Activated T-cell treated with anti-CD3 and anti-CD28 coated beads, Interleukin-2, amount 50 U/mL, for 24 hours (primary cell): ENCODE measurements around the gene ZDHHC3.
"Not testable (repeated sequence)": the region's sequence is repeated elsewhere in the genome, so short reads cannot be mapped to it uniquely, and the experiment has no call there.

ENCODE experiments used
- DNase-seq: peaks from one replicate; pipeline ENCODE4 v3.0.0-alpha.2; 2020
- H3K27ac Mint-ChIP-seq: 2 replicates; pipeline ENCODE4 v1.8.0; 2020; ENCODE audit warnings: mild to moderate bottlenecking, mixed read lengths
- H3K27me3 Mint-ChIP-seq: 2 replicates; pipeline ENCODE4 v1.8.0; 2020; ENCODE audit warnings: mixed read lengths
- H3K36me3 Mint-ChIP-seq: 2 replicates; pipeline ENCODE4 v1.8.0; 2020; ENCODE audit warnings: low read depth, mixed read lengths
- H3K4me1 Mint-ChIP-seq: 2 replicates; pipeline ENCODE4 v1.8.0; 2020; ENCODE audit warnings: low read depth, mixed read lengths
- H3K4me3 Mint-ChIP-seq: 2 replicates; pipeline ENCODE4 v1.8.0; 2020; ENCODE audit warnings: mild to moderate bottlenecking, moderate library complexity, mixed read lengths
- H3K9me3 Mint-ChIP-seq: 2 replicates; pipeline ENCODE4 v1.8.0; 2020; ENCODE audit warnings: mixed read lengths

The ZDHHC3 gene

DNA sequence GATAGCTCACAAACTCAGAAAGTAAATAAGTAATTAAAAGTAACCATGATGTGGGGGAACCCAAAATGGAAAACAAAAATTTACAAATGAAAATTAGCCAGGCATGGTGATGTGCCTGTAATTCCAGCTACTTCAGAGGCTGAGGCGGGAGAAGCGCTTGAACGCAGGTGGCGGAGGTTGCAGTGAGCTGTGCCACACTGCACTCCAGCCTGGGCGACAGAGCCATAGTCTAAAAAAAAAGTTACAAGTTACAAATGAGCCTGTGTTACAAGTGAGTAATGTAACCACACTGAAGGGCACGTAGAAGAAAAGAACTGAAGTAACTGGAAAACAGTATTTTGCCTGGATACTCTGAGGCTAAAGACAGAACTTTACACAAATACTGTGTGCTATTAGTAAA, 11.4 kb upstream of the ZDHHC3 start:
- Mint-ChIP-seq H3K36me3 (peaks cover 78% of the 10 kb centered on the region), H3K27ac (no peak overlapping the region), H3K4me3 (no peak overlapping the region), H3K4me1 (peaks cover 72% of the 10 kb centered on the region), H3K27me3 (no peaks in the 10 kb centered on the region), H3K9me3 (no peaks in the 10 kb centered on the region)
- no peak for DNase-seq

DNA sequence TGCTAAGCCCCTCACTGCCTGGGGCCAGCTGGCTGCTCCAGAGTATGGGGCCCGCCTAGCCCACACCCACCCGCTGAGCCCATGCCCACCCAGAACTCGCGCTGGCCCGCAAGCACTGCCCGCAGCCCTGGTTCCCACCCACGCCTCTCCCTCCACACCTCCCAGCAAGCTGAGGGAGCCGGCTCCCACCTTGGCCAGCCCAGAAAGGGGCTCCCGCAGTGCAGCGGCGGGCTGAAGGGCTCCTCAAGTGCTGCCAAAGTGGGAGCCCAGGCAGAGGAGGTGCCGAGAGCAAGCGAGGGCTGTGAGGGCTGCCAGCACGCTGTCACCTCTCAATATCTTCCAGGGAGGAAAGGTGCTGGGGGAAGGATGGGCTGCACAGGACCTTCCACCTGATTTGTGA, 10.4 kb upstream of the ZDHHC3 start:
- H3K27ac Mint-ChIP-seq, result not testable (repeated sequence)

DNA sequence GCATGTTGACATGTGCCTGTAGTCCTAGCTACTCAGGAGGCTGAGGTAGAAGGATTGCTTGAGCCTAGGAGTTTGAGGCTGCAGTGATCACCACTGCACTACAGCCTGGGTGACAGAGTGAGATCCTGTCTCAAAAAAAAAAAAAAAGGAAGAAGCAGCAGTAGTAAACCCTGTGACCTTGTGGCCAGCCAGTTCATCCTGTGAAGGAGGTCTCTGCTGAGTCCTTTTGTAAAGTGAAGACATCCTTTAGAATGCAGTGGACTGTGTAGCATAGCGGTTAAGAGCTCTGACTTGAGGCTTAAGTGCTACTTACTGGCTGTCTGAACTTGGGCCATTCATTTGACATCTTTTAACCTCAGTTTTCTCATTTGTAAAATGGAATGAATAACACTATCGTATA, 8.4 kb upstream of the ZDHHC3 start:
- Mint-ChIP-seq H3K4me3 (no peak overlapping the region), H3K27ac (peak overlapping the region; percentile 29), H3K4me1 (peaks cover 74% of the 10 kb centered on the region), H3K9me3 (no peaks in the 10 kb centered on the region), H3K36me3 (peaks cover 69% of the 10 kb centered on the region), H3K27me3 (no peaks in the 10 kb centered on the region)
- DNase-seq, result no peak

More for the DNA sequence above, 10.4 kb upstream of the ZDHHC3 start:
- not testable (repeated sequence) for H3K4me3 Mint-ChIP-seq, DNase-seq, H3K27me3 Mint-ChIP-seq, H3K9me3 Mint-ChIP-seq
- H3K36me3 Mint-ChIP-seq, result peaks cover 72% of the 10 kb centered on the region
- peaks cover 73% of the 10 kb centered on the region for H3K4me1 Mint-ChIP-seq

DNA sequence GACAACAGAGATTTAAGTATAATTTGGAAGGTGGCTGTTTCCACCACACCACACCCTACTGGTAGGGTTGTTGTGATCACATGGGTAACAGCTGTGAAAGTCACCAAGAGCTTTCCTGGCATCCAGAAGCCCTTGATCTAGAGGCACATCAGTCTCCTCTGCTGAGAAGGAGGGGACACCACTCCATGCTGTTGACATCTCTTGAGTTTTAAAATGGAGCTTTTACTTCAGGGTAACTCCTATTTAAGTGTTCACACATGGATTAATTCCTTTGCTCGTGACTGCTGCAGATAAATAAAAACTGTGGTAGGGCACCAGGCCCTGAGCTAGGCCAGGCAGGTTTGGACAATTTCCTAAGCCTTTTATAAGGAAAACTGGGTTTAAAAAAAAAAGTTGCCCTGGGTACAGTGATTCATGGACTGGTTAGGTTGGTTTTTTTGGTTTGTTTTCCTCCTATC, 7.5 kb upstream of the ZDHHC3 start:
- Mint-ChIP-seq H3K27me3 (no peaks in the 10 kb centered on the region), H3K9me3 (no peaks in the 10 kb centered on the region), H3K4me3 (no peak overlapping the region), H3K36me3 (peaks cover 69% of the 10 kb centered on the region), H3K27ac (no peak overlapping the region), H3K4me1 (peaks cover 78% of the 10 kb centered on the region)
- no peak for DNase-seq

DNA sequence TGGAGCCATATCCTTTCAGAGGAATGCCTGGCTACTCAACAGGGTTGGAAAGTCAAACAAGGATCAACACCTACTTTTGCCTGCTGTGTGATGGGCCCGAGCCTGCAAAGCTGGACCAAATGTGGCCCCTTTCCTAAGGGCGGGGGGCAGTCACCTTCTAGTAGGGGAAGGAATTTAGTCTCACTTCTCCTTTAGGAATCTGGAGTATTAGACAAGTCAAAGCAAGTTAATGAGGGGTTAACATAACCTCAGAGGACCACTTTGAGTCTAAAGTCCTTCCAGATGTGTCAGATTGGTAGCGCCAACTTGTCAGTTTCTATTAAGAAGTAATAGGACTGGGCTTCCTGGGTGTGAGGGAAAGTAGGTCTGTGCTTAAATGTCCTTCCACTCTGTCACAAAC, 6.8 kb upstream of the ZDHHC3 start:
- no peaks in the 10 kb centered on the region for H3K9me3 Mint-ChIP-seq
- H3K27me3 Mint-ChIP-seq, result no peaks in the 10 kb centered on the region
- H3K4me3 Mint-ChIP-seq, result no peak overlapping the region
- H3K4me1 Mint-ChIP-seq, result peaks cover 82% of the 10 kb centered on the region
- DNase-seq, result no peak
- H3K36me3 Mint-ChIP-seq, result peaks cover 72% of the 10 kb centered on the region
- no peak overlapping the region for H3K27ac Mint-ChIP-seq

DNA sequence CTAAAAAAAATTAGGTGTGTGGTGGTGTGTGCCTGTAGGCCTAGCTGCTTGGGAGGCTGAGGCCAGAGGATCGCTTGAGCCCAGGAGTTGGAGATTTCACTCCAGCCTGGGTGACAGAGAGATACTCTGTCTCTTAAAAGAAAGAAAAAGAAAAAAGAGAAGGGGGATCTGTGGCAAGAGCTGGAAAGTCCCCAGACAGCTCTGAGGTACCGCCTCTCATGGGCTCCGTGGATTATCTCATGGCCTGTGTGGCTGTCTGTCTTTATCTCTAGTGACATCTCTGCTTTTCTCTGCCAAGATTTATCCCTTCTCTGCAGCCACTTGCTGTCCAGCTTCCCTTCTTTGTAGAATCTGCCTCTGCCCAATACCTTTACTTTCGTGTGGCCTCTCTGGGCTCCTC, 5.8 kb upstream of the ZDHHC3 start:
- no peak for DNase-seq
- no peaks in the 10 kb centered on the region for H3K9me3 Mint-ChIP-seq
- H3K4me1 Mint-ChIP-seq, result peaks cover 82% of the 10 kb centered on the region
- peak overlapping the region; percentile 11 for H3K4me3 Mint-ChIP-seq
- peaks cover 74% of the 10 kb centered on the region for H3K36me3 Mint-ChIP-seq
- H3K27ac Mint-ChIP-seq, result peak overlapping the region; percentile 66
- no peaks in the 10 kb centered on the region for H3K27me3 Mint-ChIP-seq

DNA sequence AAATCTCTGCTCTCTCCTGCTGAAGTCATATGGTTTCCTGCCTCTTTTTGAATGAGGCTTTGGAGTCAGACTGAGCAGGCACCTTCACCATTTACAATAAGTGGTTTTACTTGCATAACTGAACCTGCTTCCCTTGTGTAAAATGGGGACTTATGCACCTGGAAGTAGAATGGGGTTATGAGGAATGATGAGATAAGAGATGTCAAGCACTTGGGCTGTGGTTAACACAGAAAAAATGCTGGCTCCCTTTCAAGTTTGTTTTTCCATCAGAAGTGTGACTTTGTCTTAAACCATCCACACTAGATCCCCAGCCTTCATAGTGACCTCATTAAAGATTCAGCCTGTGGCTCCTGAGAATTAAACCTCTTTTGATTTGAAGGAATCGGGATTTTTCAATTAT, 5.2 kb upstream of the ZDHHC3 start:
- H3K9me3 Mint-ChIP-seq, result no peaks in the 10 kb centered on the region
- H3K27me3 Mint-ChIP-seq, result no peaks in the 10 kb centered on the region
- H3K4me1 Mint-ChIP-seq, result peaks cover 80% of the 10 kb centered on the region
- peak overlapping the region; percentile 66 for H3K27ac Mint-ChIP-seq
- H3K4me3 Mint-ChIP-seq, result no peak overlapping the region
- H3K36me3 Mint-ChIP-seq, result peaks cover 77% of the 10 kb centered on the region
- no peak for DNase-seq

DNA sequence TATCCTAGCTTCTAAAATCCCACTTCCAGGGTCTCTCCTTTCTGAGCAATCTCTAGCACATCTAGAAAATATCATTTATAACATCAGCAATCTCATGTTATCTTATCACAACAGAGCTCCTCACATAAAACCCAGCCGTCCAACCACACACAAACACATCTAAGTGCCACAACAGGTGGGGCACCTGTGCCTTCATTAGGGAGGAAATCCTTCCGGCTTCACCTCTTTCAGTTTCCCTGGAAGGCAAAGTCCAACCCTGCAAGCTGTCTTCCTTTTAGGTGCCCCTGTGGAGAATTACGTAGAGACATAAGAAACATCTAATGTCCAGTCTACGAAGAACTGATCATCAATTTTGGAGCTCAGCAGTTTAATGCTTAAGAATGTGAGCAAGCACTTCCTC, 1.6 kb downstream of the ZDHHC3 start:
- H3K4me1 Mint-ChIP-seq, result peaks cover 66% of the 10 kb centered on the region
- H3K36me3 Mint-ChIP-seq, result peaks cover 47% of the 10 kb centered on the region
- no peaks in the 10 kb centered on the region for H3K9me3 Mint-ChIP-seq
- no peak for DNase-seq
- no peaks in the 10 kb centered on the region for H3K27me3 Mint-ChIP-seq
- H3K4me3 Mint-ChIP-seq, result peak overlapping the region; percentile 98
- peak overlapping the region; percentile 96 for H3K27ac Mint-ChIP-seq

DNA sequence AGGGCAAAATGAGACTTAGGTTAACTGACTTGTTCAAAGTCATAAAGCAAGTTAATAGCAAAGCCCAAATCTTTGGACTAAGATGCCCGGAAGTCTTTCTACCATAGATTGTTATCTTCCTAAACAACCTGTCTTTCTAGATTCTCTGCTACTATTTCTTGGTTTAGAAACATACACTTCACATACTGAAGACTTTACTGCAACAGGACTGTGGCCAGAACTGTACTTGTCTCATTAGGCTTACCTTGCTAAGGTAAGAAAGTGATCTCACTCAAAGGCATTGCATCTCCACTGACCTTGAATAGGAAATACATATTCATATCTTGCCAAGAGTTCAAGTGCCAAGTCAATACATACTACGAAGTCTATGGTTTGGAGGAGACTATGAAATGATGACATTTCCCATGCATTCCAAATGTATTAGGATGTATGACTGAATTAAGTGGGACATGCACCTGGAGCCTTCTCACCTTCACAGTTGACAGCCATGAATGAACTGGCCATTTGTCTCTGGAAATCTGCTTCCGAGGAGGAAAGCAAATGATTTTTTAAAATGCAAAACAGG, 5.0 kb downstream of the ZDHHC3 start:
- DNase-seq, result no peak
- H3K4me3 Mint-ChIP-seq, result no peak overlapping the region
- peaks cover 17% of the 10 kb centered on the region for H3K36me3 Mint-ChIP-seq
- no peaks in the 10 kb centered on the region for H3K9me3 Mint-ChIP-seq
- H3K27me3 Mint-ChIP-seq, result no peaks in the 10 kb centered on the region
- peaks cover 74% of the 10 kb centered on the region for H3K4me1 Mint-ChIP-seq
- H3K27ac Mint-ChIP-seq, result no peak overlapping the region

DNA sequence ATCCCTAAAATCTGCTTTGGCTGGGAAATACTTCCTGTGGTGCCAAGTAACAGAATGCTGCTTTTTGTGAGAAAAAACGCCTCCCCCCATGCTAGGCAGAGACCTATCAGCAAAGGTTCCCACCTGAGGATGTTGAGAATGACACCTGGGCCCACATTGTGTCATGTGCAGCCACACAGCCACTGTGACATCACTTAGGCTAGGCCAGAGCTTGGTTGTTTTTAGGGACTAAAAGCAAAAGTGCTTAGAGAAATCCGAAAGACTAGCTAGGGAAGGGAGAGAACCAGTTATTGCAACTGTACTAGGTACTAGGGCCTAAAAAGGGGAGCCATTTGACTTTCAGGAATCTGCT, 6.2 kb downstream of the ZDHHC3 start:
- peaks cover 7% of the 10 kb centered on the region for H3K36me3 Mint-ChIP-seq
- H3K4me3 Mint-ChIP-seq, result no peak overlapping the region
- no peak overlapping the region for H3K27ac Mint-ChIP-seq
- no peaks in the 10 kb centered on the region for H3K27me3 Mint-ChIP-seq
- no peak for DNase-seq
- H3K4me1 Mint-ChIP-seq, result peaks cover 77% of the 10 kb centered on the region
- no peaks in the 10 kb centered on the region for H3K9me3 Mint-ChIP-seq

DNA sequence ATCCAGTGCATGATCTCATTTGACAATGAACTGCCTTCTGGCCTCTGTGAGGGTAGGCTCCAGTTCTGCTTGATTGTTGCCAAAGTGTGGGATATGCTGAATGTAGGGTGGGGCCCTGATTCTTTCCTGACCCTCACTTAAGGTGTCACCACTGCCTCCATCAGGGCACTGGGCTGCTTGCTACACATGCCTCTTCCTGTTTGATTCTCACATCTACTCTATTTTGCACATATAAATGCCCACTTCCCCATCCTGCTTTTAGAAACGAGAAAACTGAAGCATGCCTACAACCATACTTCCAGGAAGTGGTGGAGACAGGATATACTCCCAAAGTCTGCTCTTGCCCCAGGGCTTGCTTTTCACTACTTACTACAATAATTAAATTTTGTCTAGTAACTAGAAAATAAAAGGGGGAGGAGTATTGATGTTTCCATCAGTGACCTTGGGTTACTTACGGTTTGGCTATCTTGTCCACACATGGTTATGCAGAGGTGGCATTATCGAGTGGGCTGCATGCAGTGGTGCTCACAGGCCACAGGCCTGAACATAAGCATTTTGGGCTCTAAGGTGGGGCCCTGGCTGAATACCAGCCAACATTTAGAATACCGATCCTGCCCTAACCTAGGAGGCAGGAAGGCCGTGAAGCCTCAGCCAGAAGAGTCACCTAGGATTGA, 6.7 kb downstream of the ZDHHC3 start:
- Mint-ChIP-seq H3K27me3 (no peaks in the 10 kb centered on the region), H3K4me3 (no peak overlapping the region)

DNA sequence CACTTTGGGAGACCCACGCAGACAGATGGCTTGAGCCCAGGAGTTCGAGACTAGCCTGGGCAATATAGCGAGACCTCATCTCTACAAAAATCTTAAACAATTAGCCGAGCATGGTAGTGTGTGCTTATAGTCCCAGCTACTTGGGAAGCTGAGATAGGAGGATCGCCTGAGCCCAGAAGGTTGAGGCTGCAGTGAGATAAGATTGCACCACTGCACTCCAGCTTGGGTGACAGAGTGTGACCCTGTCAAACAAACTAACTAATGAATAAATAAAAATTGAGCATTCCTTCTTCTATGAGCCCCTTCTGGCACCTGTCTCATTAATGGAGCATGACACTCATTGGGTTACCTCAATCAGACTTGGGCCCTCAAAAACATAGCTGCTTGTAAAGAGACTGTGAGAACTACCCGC, 7.5 kb downstream of the ZDHHC3 start:
- Mint-ChIP-seq H3K4me1 (peaks cover 75% of the 10 kb centered on the region), H3K36me3 (peaks cover 7% of the 10 kb centered on the region), H3K4me3 (no peak overlapping the region), H3K27me3 (no peaks in the 10 kb centered on the region), H3K9me3 (no peaks in the 10 kb centered on the region), H3K27ac (no peak overlapping the region)
- DNase-seq, result no peak

More for the DNA sequence above, 6.7 kb downstream of the ZDHHC3 start:
- Mint-ChIP-seq H3K36me3 (peaks cover 6% of the 10 kb centered on the region), H3K27ac (peak overlapping the region; percentile 31), H3K4me1 (peaks cover 74% of the 10 kb centered on the region), H3K9me3 (no peaks in the 10 kb centered on the region)
- DNase-seq, result no peak

DNA sequence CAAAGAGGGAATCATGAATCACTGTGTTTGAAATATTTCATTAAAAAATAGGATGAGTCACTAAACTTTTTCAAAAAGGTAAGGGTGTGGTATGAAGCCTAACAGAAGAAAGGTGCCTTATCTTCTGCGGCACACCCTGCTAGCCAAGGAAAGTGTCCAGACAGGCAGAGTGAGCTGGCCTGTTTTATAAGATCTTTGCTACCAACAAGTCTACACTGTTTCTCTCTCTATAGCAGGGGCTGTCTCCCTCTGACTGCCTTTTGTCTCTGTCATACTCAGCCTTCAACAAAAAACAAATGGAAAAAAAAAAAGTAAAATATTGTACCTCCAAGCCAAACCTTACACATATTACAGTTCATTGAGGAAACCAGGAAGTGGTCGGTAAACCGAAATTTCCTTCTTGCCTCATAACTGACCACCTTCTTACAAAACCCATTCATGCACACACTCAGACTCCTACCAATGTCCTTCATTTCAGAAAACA, 9.1 kb downstream of the ZDHHC3 start:
- DNase-seq, result no peak
- Mint-ChIP-seq H3K4me1 (peaks cover 79% of the 10 kb centered on the region), H3K9me3 (no peaks in the 10 kb centered on the region), H3K27me3 (no peaks in the 10 kb centered on the region), H3K36me3 (peaks cover 5% of the 10 kb centered on the region), H3K27ac (no peak overlapping the region), H3K4me3 (no peak overlapping the region)

DNA sequence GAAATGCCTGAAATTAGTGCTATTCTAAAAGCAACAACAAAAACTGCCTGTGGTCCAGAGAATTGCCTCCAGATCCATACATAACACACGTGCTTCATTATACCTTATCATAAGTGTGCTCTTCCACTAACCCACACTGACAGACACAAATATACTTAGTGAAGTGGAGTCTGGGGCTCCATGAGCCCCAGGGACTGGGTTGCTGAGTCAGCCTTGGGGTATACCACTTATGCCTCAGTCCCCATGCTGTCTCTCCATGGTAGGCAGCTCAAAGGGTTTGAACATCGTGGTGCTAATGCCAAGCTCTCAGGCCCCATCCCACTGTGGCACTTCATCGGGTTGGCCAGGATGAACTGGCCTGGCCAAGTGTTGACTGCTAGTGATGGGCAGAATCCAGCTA, 10.8 kb downstream of the ZDHHC3 start:
- Mint-ChIP-seq H3K4me1 (peaks cover 71% of the 10 kb centered on the region), H3K27me3 (no peaks in the 10 kb centered on the region), H3K36me3 (peaks cover 2% of the 10 kb centered on the region), H3K27ac (no peak overlapping the region), H3K4me3 (no peak overlapping the region), H3K9me3 (no peaks in the 10 kb centered on the region)
- DNase-seq, result no peak

DNA sequence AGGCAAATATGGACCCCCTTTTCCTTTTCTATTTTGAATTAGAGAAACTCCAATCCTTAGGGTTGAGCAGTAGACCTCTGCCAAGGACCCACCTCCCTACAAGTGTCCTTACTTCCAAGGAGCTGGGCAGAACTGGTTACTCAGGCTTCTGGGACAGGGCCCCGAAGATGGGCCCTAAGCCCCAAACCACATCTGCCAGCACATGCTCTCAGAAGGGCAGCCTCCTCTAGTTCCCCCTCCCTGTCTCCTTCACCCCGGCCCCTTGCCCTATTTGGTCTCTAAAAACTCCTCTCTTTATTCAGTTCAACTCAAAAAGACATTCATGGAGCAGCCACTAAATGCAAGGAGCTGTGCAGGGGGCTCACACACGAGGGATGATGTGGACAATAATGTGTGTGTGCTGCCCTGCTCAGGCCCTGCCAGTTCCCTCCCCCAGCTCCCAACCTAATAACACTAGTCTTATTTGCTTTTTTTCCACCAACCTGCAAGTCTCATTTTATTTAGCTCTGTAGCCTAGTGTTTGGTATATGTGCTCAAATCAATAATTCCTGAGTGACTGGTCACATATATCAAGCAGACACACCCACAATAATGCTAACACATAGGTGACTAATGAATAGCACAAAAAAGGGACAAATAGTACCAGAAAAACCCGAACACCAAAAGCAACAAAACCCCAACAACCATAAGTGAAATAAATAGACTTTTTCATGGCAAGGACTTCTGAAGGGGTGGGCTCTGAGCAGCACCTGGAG, 12.2 kb downstream of the ZDHHC3 start:
- Mint-ChIP-seq H3K4me1 (peaks cover 57% of the 10 kb centered on the region), H3K9me3 (no peaks in the 10 kb centered on the region), H3K4me3 (no peak overlapping the region), H3K27ac (no peak overlapping the region), H3K36me3 (peaks cover 8% of the 10 kb centered on the region), H3K27me3 (no peaks in the 10 kb centered on the region)
- DNase-seq, result no peak
